NCI-H748 treated with DMSO at 0.1 percent for 48 hours (cell line): ENCODE measurements around the gene CLEC10A.

Experiments
- DNase-seq: peaks from one replicate; lab custom pipeline; 2025; lab: John Stamatoyannopoulos, UW

Gene CLEC10A

GRCh38 chr17:7039832-7040231 is 40.2 kb downstream of the CLEC10A start:
- no peak for DNase-seq

- no peak for DNase-seq
Measured at GRCh38 chr17:7038025-7038862, 41.8 kb downstream of the CLEC10A start.

- peak; percentile 96 for DNase-seq
Measured at GRCh38 chr17:7035591-7036368, 44.3 kb downstream of the CLEC10A start, which contains the start of gene SLC16A13. SLC16A13 (plus strand) TSS chr17:7036015; CDS start chr17:7036383, 368 bp downstream.

GRCh38 chr17:7034955-7035590 is 45.0 kb downstream of the CLEC10A start:
- no peak for DNase-seq

- no peak for DNase-seq
Measured at GRCh38 chr17:7029659-7030058, 50.4 kb downstream of the CLEC10A start.

DNA sequence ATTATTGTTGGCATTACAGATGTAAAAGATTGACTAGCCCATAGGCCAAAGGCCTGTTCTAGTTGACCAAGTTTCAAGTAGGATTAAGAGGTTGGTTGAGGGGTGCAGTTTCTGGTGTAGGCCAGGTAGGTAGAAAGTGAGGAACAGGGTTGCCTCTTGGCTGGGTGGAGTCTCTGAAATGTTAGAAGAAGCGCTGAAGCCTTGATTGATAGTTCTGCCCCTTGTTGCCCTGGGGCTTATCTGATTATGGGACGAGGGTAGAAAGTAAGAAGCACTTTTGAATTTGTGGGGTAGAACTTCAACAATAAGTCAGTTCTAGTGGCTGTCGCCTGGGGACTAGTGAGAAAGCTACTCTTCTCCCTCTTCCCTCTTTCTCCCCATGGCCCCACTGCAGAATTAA is 51.0 kb downstream of the CLEC10A start:
- no peak for DNase-seq

GRCh38 chr17:7027335-7027734 is 52.7 kb downstream of the CLEC10A start:
- no peak for DNase-seq

- no peak for DNase-seq
Measured at GRCh38 chr17:7026471-7027115, 53.5 kb downstream of the CLEC10A start.

GRCh38 chr17:7025245-7025644 is 54.8 kb downstream of the CLEC10A start:
- DNase-seq: no peak
